Measurements from ENCODE around the gene MCTS1.

The MCTS1 gene, protein sequence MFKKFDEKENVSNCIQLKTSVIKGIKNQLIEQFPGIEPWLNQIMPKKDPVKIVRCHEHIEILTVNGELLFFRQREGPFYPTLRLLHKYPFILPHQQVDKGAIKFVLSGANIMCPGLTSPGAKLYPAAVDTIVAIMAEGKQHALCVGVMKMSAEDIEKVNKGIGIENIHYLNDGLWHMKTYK

DNA sequence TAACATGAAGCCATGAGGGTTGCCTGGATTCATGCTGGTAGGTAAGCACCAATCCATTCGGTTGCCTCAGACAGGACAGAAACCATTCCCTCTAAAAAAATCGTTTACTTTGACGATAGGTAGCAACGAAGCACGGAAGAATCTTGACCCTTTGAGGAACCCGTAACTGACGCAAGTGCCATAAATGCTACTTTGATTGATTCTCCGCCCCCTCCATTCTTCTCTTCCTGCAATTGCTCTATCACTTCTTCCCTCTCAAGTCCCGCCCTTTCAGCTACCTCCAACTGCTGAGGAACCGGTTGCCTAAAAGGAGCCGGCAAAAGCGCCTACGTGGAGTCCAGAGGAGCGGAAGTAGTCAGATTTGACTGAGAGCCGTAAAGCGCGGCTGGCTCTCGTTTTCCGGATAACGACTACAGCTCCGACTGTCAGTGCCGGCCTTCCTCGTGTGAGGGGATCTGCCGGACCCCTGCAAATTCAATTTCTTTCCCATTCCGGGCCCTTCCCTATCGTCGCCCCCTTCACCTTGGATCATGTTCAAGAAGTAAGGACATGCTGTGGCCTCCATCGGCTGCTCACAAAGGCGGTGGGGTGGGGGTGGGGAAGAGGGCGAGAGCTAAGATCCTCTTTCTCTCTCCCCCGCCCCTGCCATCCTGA, at the start of gene MCTS1:
MCTS1 (plus strand) TSS at position 395 of the 654 bp plus-strand sequence; CDS start at position 531, 136 bp downstream.
- TF ChIP-seq, protein P1, sequence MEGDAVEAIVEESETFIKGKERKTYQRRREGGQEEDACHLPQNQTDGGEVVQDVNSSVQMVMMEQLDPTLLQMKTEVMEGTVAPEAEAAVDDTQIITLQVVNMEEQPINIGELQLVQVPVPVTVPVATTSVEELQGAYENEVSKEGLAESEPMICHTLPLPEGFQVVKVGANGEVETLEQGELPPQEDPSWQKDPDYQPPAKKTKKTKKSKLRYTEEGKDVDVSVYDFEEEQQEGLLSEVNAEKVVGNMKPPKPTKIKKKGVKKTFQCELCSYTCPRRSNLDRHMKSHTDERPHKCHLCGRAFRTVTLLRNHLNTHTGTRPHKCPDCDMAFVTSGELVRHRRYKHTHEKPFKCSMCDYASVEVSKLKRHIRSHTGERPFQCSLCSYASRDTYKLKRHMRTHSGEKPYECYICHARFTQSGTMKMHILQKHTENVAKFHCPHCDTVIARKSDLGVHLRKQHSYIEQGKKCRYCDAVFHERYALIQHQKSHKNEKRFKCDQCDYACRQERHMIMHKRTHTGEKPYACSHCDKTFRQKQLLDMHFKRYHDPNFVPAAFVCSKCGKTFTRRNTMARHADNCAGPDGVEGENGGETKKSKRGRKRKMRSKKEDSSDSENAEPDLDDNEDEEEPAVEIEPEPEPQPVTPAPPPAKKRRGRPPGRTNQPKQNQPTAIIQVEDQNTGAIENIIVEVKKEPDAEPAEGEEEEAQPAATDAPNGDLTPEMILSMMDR (conservative IDR thresholded peaks at IDR 0.05; ENCODE audit: low read length) = no peak
- peak within 1 kb of the TSS; percentile 73 for H3K4me3 ChIP-seq (ENCODE audit: low read length)
- peak; percentile 95 for DNase-seq (ENCODE audit: low read depth)

DNA sequence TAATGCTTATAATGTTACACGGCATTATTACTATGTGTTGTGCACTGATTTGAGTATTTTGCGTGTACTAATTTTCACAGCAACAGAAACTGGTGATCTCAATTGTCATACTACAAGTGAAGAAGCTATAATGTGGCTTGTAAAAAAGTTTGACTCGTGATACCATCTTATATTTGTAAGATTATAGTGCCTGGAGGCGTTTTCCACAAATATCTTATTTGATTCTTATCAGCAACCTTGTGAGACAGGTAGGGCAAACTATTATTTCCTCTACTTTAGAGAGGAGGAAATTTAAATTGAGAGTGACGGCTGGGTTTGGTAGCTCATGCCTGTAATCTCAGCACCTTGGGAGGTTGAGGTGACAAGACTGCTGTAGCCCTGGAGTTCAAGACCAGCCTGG, 47.6 kb upstream of the MCTS1 start:
- DNase-seq (ENCODE audit: low read depth) = no peak
- TF ChIP-seq, protein P1 (conservative IDR thresholded peaks at IDR 0.05; ENCODE audit: low read length) = no peak
- no peak overlapping the region for H3K4me3 ChIP-seq (ENCODE audit: low read length)

DNA sequence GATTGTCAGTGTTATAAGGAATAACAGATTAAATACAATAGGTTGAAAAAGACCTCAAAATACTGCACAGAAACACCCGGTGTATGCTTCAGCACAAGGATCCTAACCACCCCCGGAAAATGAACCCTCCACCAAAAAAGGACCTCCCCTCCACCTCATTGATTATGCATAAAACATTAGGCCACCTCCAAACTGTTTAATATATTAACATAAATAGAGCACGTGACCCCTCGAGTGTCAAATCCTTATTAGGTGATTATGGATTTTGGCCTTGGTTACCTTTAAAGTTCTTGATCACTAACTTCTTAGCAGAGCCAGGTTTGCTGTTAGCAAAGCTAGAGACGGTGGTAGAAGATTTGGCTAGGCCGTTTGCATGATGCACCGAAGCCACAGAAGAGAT, 44.1 kb upstream of the MCTS1 start:
- TF ChIP-seq, protein P1 (conservative IDR thresholded peaks at IDR 0.05; ENCODE audit: low read length) = no peak
- peak overlapping the region; percentile 86 for H3K4me3 ChIP-seq (ENCODE audit: low read length)
- no peak for DNase-seq (ENCODE audit: low read depth)

DNA sequence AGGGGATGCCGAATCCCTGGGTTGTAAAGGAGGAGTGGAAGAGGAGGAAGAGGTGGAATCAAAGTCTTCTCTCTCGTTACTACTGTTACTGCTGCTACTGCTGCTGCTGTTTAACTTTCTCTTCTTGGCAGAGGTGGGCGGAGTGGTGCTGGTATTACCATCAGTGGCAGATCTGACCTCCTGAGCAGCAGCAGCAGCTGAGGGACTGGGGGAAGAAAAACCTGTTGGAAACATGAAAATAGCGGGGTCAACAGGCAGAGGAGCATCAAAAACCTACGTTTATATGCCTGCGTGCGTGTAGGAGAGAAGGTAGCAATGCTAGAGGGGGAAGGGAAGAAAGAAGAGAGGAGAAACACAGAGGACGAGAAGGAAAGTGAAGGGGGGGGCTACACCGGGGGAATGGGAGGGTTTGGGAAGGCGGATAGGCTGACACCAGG, 43.5 kb upstream of the MCTS1 start:
- peak overlapping the region; percentile 86 for H3K4me3 ChIP-seq (ENCODE audit: low read length)
- TF ChIP-seq, protein P1 (conservative IDR thresholded peaks at IDR 0.05; ENCODE audit: low read length) = no peak
- peak; percentile 58 for DNase-seq (ENCODE audit: low read depth)

DNA sequence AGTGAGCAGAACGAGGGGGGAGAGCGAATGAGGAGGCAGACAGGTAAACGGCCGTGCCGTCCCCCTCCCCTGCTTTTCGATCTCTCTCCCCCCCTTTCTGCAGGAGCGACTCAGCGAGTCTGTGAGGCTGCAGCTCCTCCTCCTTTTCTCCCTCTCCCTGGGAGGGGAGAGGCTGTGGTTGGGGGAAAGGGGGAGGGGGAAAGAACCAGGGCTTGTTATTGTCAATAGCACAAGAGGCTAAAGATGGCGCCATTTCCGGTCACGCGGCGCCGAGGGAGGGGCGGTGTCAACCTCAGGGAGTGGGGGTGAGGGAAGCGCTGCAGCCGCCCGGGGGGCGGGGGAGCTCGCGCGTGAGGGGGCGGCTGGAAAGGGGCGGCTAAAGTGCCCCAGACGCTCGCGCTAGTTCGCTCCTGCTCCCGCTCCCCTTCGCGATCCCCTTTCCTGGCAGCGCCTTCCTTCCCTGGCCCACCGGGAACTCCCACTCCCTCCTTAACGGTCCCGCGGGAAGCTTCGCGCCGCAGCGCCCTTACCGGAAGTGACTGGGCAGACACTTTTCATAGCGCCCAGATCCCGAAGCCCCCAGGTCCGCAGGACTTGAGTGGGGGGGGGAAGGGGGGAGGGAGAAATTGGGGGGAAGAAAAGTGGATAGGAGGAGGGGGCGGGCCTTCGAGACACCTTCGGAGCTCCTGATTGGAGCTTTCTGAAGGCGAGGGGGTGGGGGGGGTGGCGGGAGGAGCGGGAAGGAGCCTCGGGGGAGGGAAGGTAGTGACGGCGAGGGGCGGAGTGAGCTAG, 42.9 kb upstream of the MCTS1 start, which contains the start of gene CUL4B:
CUL4B (minus strand) TSS at position 121 of the 792 bp plus-strand sequence. CDS start 324 bp downstream, outside the sequence.
- peak; percentile 96 for DNase-seq (ENCODE audit: low read depth)
- TF ChIP-seq, protein P1 (conservative IDR thresholded peaks at IDR 0.05; ENCODE audit: low read length) = no peak
- H3K4me3 ChIP-seq (ENCODE audit: low read length) = peak within 1 kb of the TSS; percentile 86

GRCh38 chrX:120561634-120562568, 42.0 kb upstream of the MCTS1 start:
- DNase-seq (ENCODE audit: low read depth) = no peak
- peak overlapping the region; percentile 58 for H3K4me3 ChIP-seq (ENCODE audit: low read length)
- TF ChIP-seq, protein P1 (conservative IDR thresholded peaks at IDR 0.05; ENCODE audit: low read length) = no peak

Measured in AG10803 (cell line).